Measurements from ENCODE around the gene KIAA1217. TPM values are rescaled to one million over a fixed set of nuclear protein-coding genes. Genes with fewer than 3 reads are reported as not detected.

Gene KIAA1217
- polyA plus RNA-seq, 3 donors, result not detected

GRCh38 chr10:24382045-24382444 lies 173.1 kb downstream of the KIAA1217 start:
- H3K79me2 ChIP-seq (ENCODE audit: insufficient read depth, low read length), result no peaks in the 10 kb centered on the region
- TF ChIP-seq CTCF (IDR thresholded peaks at IDR 0.05), result no peak
- H3K4me1 Mint-ChIP-seq, result no peaks in the 10 kb centered on the region
- no peak overlapping the region for H3K4me3 Mint-ChIP-seq
- no peak overlapping the region for H3K27ac Mint-ChIP-seq
- H3K4me3 ChIP-seq (replicated peaks in 1 of 3; ENCODE audit: low read depth in 2 of 3, low read length in 3 of 3), result no peak overlapping the region
- no peak overlapping the region for H3K4me2 ChIP-seq (replicated peaks; ENCODE audit: extremely low read depth, low read length, poor library complexity, severe bottlenecking)
- no peaks in the 10 kb centered on the region for H3K4me1 ChIP-seq (ENCODE audit: control insufficient read depth in 1 of 2, insufficient read depth in 2 of 2, low read length in 2 of 2)
- peaks cover 0 to 8% (median 0%) of the 10 kb centered on the region in 7 donors for H3K9me3 Mint-ChIP-seq
- no peak overlapping the region for H2AFZ ChIP-seq (ENCODE audit: insufficient read depth, low read depth, low read length, poor library complexity, severe bottlenecking)
- H3K9ac ChIP-seq (ENCODE audit: insufficient read depth, low read length, poor library complexity, severe bottlenecking), result no peak overlapping the region
- H3K36me3 ChIP-seq (replicated peaks in 1 of 2; ENCODE audit: control insufficient read depth in 1 of 2, insufficient read depth in 2 of 2, low read length in 2 of 2), result no peaks in the 10 kb centered on the region
- H3K27me3 Mint-ChIP-seq (ENCODE audit: low read depth in 3 of 3), result peaks cover 0 to 4% (median 1%) of the 10 kb centered on the region in 3 donors
- intact Hi-C loops (cut with micrococcal nuclease), result no loop called here
- no peaks in the 10 kb centered on the region for H4K20me1 ChIP-seq (ENCODE audit: insufficient read depth, low read length)
- H3K36me3 Mint-ChIP-seq, result no peaks in the 10 kb centered on the region
- H3K27me3 ChIP-seq (ENCODE audit: control insufficient read depth in 2 of 2, insufficient read depth in 2 of 2, low read length in 2 of 2), result no peaks in the 10 kb centered on the region
- DNase-seq, result no peak
- 81% methylated on average over 3 of the region's 3 CpGs for WGBS (ENCODE audit: insufficient coverage)
- H3K27ac ChIP-seq (ENCODE audit: low read depth in 1 of 2, low read length in 2 of 2), result no peak overlapping the region
- H3K9me3 ChIP-seq (replicated peaks in 1 of 2; ENCODE audit: control insufficient read depth in 1 of 2, insufficient read depth in 1 of 2, low read length in 2 of 2), result no peaks in the 10 kb centered on the region

GRCh38 chr10:24382596-24382978 lies 173.6 kb downstream of the KIAA1217 start:
- no peak overlapping the region for H3K27ac ChIP-seq (ENCODE audit: low read depth in 1 of 2, low read length in 2 of 2)
- no peak overlapping the region for H2AFZ ChIP-seq (ENCODE audit: insufficient read depth, low read depth, low read length, poor library complexity, severe bottlenecking)
- no peak overlapping the region for H3K9ac ChIP-seq (ENCODE audit: insufficient read depth, low read length, poor library complexity, severe bottlenecking)
- Mint-ChIP-seq H3K27me3 (ENCODE audit: low read depth in 3 of 3) (peaks cover 0 to 4% (median 1%) of the 10 kb centered on the region in 3 donors), H3K4me3 (no peak overlapping the region), H3K4me1 (no peaks in the 10 kb centered on the region), H3K36me3 (no peaks in the 10 kb centered on the region), H3K9me3 (peaks cover 0 to 8% (median 0%) of the 10 kb centered on the region in 7 donors), H3K27ac (no peak overlapping the region)
- H4K20me1 ChIP-seq (ENCODE audit: insufficient read depth, low read length), result no peaks in the 10 kb centered on the region
- H3K36me3 ChIP-seq (replicated peaks in 1 of 2; ENCODE audit: control insufficient read depth in 1 of 2, insufficient read depth in 2 of 2, low read length in 2 of 2), result no peaks in the 10 kb centered on the region
- intact Hi-C loops (cut with micrococcal nuclease), result no loop called here
- H3K4me3 ChIP-seq (replicated peaks in 1 of 3; ENCODE audit: low read depth in 2 of 3, low read length in 3 of 3), result no peak overlapping the region
- no peak for TF ChIP-seq CTCF (IDR thresholded peaks at IDR 0.05)
- H3K9me3 ChIP-seq (replicated peaks in 1 of 2; ENCODE audit: control insufficient read depth in 1 of 2, insufficient read depth in 1 of 2, low read length in 2 of 2), result no peaks in the 10 kb centered on the region
- 43% methylated on average over 1 of the region's 3 CpGs for WGBS (ENCODE audit: insufficient coverage)
- H3K4me1 ChIP-seq (ENCODE audit: control insufficient read depth in 1 of 2, insufficient read depth in 2 of 2, low read length in 2 of 2), result no peaks in the 10 kb centered on the region
- DNase-seq, result peak in 1 of 3 donors; percentile 5
- H3K79me2 ChIP-seq (ENCODE audit: insufficient read depth, low read length), result no peaks in the 10 kb centered on the region
- no peaks in the 10 kb centered on the region for H3K27me3 ChIP-seq (ENCODE audit: control insufficient read depth in 2 of 2, insufficient read depth in 2 of 2, low read length in 2 of 2)
- H3K4me2 ChIP-seq (replicated peaks; ENCODE audit: extremely low read depth, low read length, poor library complexity, severe bottlenecking), result no peak overlapping the region
